ENCODE data around the gene FAM50A.

GRCh38 chrX:154459832-154460231 is 15.9 kb downstream of the FAM50A start:
- TF ChIP-seq POLR2A (IDR thresholded peaks at IDR 0.05; ENCODE audit: low read length) (no peak), GATA1 (IDR thresholded peaks at IDR 0.05; ENCODE audit: low read depth, low read length) (no peak)
